Neural cell (in vitro differentiated cells): ENCODE data around the gene GSTM2. TPM values are rescaled to one million over a fixed set of nuclear protein-coding genes. Genes with fewer than 3 reads are reported as not detected.

Experiments
- H2AFZ ChIP-seq: fragments of 200-600, 300-800 bp; sonication (generic), shearing (Covaris generic); 2 replicates; pipeline ENCODE4 v1.6.0; 2014; ENCODE audit warnings: low read depth, mild to moderate bottlenecking, antibody characterized with exemption, low read length, moderate library complexity
- H3F3A ChIP-seq: fragments of 200-600 bp; shearing (Covaris generic); 2 replicates; pipeline ENCODE4 v1.6.1; 2016; ENCODE audit warnings: mild to moderate bottlenecking, moderate library complexity, mixed read lengths, antibody characterized with exemption, low read length; ENCODE audit not compliant: insufficient read depth, poor library complexity, severe bottlenecking
- H3K27ac ChIP-seq: fragments of 200-600, 300-800 bp; sonication (generic), shearing (Covaris generic); 2 replicates; pipeline ENCODE4 v1.5.1; 2014; ENCODE audit warnings: mild to moderate bottlenecking, low read length, moderate library complexity
- H3K27me3 ChIP-seq: fragments of 300-800, 200-600 bp; sonication (generic), shearing (Covaris generic); 2 replicates; pipeline ENCODE4 v1.6.0; 2014; ENCODE audit warnings: mild to moderate bottlenecking, low read depth, low read length, moderate library complexity; ENCODE audit not compliant: insufficient read depth
- H3K36me3 ChIP-seq: fragments of 300-800, 200-600 bp; sonication (generic), shearing (Covaris generic); 2 replicates; pipeline ENCODE4 v1.5.1; 2014; ENCODE audit warnings: mild to moderate bottlenecking, antibody characterized with exemption, low read length, moderate library complexity; ENCODE audit not compliant: insufficient read depth
- H3K4me2 ChIP-seq: fragments of 300-800, 200-600 bp; sonication (generic), shearing (Covaris generic); 2 replicates; pipeline ENCODE4 v1.6.0; 2014; ENCODE audit warnings: mild to moderate bottlenecking, low read length
- H3K4me3 ChIP-seq: fragments of 300-800, 200-600 bp; sonication (generic), shearing (Covaris generic); 2 replicates; pipeline ENCODE4 v1.5.1; 2014; ENCODE audit warnings: mild to moderate bottlenecking, low read length, moderate library complexity
- H3K79me2 ChIP-seq: fragments of 200-600 bp; shearing (Covaris generic); replicated peaks from 2 replicates; pipeline ENCODE4 v1.6.0; 2014; ENCODE audit warnings: mild to moderate bottlenecking, low read length, moderate library complexity; ENCODE audit not compliant: insufficient read depth
- H3K9ac ChIP-seq: fragments of 300-800, 200-600 bp; sonication (generic), shearing (Covaris generic); 2 replicates; pipeline ENCODE4 v1.6.1; 2016; ENCODE audit warnings: mild to moderate bottlenecking, low read length, mixed read lengths
- H3K9me2 ChIP-seq: fragments of 200-600 bp; shearing (Covaris generic); 2 replicates; pipeline ENCODE4 v1.6.1; 2016; ENCODE audit warnings: mild to moderate bottlenecking, low read length, mixed read lengths; ENCODE audit not compliant: insufficient read depth
- H3K9me3 ChIP-seq: fragments of 200-600, 300-800 bp; sonication (generic), shearing (Covaris generic); 2 replicates; pipeline ENCODE4 v1.6.1; 2016; ENCODE audit warnings: mild to moderate bottlenecking, mixed run types, low read length, moderate library complexity, mixed read lengths
- H4K20me1 ChIP-seq: fragments of 200-600 bp; shearing (Covaris generic); 2 replicates; pipeline ENCODE4 v1.6.1; 2016; ENCODE audit warnings: mild to moderate bottlenecking, mixed run types; ENCODE audit not compliant: insufficient read depth
- CTCF ChIP-seq: fragments of 450-650 bp; IDR thresholded peaks from 2 replicates; pipeline ENCODE4 v1.5.1; 2014; ENCODE audit warnings: antibody characterized with exemption, mild to moderate bottlenecking, moderate library complexity; ENCODE audit not compliant: poor library complexity, severe bottlenecking
- EP300 ChIP-seq: fragments of 450-650 bp; conservative IDR thresholded peaks from 2 replicates; pipeline ENCODE4 v1.6.1; 2014; ENCODE audit warnings: antibody characterized with exemption, mild to moderate bottlenecking, moderate library complexity; ENCODE audit not compliant: poor library complexity, severe bottlenecking
- EZH2 ChIP-seq: fragments of 200-600, 300-800 bp; shearing (Covaris generic), sonication (generic); IDR thresholded peaks from 2 replicates; pipeline ENCODE4 v1.6.1; 2014; ENCODE audit warnings: antibody characterized with exemption, low read length, borderline replicate concordance, mild to moderate bottlenecking; ENCODE audit not compliant: insufficient read depth, poor library complexity, severe bottlenecking
- MXI1 ChIP-seq: fragments of 450-650 bp; conservative IDR thresholded peaks from 2 replicates; pipeline ENCODE4 v1.6.1; 2014; ENCODE audit warnings: antibody characterized with exemption, mild to moderate bottlenecking; ENCODE audit not compliant: poor library complexity, severe bottlenecking
- POLR2AphosphoS5 ChIP-seq: IDR thresholded peaks from 2 replicates; pipeline ENCODE4 v1.6.1; 2012
- RAD21 ChIP-seq: fragments of 450-650 bp; conservative IDR thresholded peaks from 2 replicates; pipeline ENCODE4 v1.6.1; 2014; ENCODE audit warnings: antibody characterized with exemption, mild to moderate bottlenecking, moderate library complexity
- REST ChIP-seq: IDR thresholded peaks from 2 replicates; pipeline ENCODE4 v1.6.1; 2012; ENCODE audit warnings: borderline replicate concordance
- SMC3 ChIP-seq: fragments of 450-650 bp; conservative IDR thresholded peaks from 2 replicates; pipeline ENCODE4 v1.6.1; 2014; ENCODE audit warnings: antibody characterized with exemption, mild to moderate bottlenecking, moderate library complexity; ENCODE audit not compliant: poor library complexity
- TAF1 ChIP-seq: IDR thresholded peaks from 2 replicates; pipeline ENCODE4 v1.6.1; 2012; ENCODE audit warnings: low read depth
- polyA plus RNA-seq: library from polyadenylated mRNA; depleted of rRNA; stranded (reverse); fragments of >200 nt; gene quantifications from 2 replicates; pipeline ENCODE4 v1.2.3, GENCODE V29; 2014

GSTM2 gene
- polyA plus RNA-seq, 1 donor from 2014 or later: 6.8 TPM

DNA sequence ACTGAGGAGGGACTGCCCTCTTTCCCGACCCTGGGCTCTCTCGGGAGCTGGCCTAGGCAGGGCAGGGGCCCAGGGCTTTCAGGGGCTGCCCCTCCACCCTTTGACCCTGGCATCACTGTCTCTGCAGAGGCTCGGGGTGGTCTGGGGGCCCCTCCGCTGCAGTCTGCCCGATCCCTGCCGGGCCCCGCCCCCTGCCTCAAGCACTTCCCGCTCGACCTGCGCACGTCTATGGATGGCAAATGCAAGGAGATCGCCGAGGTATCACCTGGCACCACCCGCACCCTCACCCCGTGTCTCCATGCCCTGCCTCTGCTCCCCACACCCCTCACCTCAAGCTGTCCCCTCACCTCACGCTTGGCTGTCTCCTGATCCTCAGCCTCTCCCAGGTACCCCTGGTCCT lies 42.7 kb upstream of the GSTM2 start:
- no peaks in the 10 kb centered on the region for H3K36me3 ChIP-seq
- H3K9me2 ChIP-seq: no peaks in the 10 kb centered on the region
- no peak for TF ChIP-seq CTCF
- TF ChIP-seq MXI1: no peak
- TF ChIP-seq RAD21: no peak
- TF ChIP-seq POLR2AphosphoS5: no peak
- TF ChIP-seq EZH2: no peak
- TF ChIP-seq REST: no peak
- TF ChIP-seq EP300: no peak
- no peak for TF ChIP-seq SMC3
- TF ChIP-seq TAF1: no peak
- peaks cover 37% of the 10 kb centered on the region for H3K79me2 ChIP-seq
- no peak overlapping the region for H3K4me2 ChIP-seq
- H3K27ac ChIP-seq: no peak overlapping the region
- no peak overlapping the region for H2AFZ ChIP-seq
- no peaks in the 10 kb centered on the region for H3K9me3 ChIP-seq
- no peak overlapping the region for H3K9ac ChIP-seq
- H4K20me1 ChIP-seq: no peaks in the 10 kb centered on the region
- H3F3A ChIP-seq: no peaks in the 10 kb centered on the region
- no peak overlapping the region for H3K4me3 ChIP-seq
- H3K27me3 ChIP-seq: no peaks in the 10 kb centered on the region

DNA sequence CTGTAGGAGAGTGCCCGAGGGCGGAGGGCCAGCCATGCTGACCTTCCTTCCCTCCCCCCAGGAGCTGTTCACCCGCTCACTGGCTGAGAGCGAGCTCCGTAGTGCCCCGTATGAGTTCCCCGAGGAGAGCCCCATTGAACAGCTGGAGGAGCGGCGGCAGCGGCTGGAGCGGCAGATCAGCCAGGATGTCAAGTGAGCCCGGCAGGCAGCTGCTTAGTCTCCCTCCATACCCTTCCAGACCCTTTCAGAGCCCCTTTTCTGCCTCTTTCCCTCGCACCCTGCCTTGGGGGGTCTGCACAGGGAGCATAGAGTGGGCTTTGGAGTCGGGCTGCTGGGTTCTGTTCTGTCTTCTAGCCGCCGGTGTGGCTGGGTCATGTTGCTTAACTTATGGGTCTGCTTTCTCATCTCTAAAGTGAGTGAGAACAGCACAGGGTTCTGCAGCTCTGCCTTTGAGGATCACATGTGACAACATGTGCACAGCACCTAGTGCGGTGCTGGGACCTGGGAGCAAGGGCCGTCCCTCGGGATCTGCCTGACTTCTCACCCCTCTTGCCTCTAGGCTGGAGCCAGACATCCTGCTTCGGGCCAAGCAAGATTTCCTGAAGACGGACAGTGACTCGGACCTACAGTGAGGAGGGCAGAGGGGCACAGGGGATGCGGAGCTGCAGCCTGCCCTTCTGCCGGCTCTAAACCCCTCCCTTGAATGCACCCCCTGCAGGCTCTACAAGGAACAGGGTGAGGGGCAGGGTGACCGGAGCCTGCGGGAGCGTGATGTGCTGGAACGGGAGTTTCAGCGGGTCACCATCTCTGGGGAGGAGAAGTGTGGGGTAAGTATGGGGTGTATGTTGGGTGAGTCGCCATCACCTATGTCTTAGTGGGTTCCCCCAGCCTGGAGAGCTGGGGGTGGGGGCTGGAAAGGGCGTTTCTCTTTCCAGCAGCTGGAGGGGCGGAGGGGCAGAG lies 42.0 kb upstream of the GSTM2 start:
- Histone ChIP-seq H3K9me2 (no peaks in the 10 kb centered on the region), H3K4me2 (no peak overlapping the region), H3K27me3 (no peaks in the 10 kb centered on the region), H3K79me2 (peaks cover 32% of the 10 kb centered on the region), H3K9me3 (no peaks in the 10 kb centered on the region), H3K4me3 (no peak overlapping the region), H3K27ac (no peak overlapping the region), H4K20me1 (no peaks in the 10 kb centered on the region), H3F3A (no peaks in the 10 kb centered on the region), H3K36me3 (no peaks in the 10 kb centered on the region), H2AFZ (no peak overlapping the region), H3K9ac (no peak overlapping the region)
- TF ChIP-seq POLR2AphosphoS5 (no peak), MXI1 (no peak), REST (no peak), SMC3 (no peak), CTCF (no peak), TAF1 (no peak)
